ENCODE data around the gene MATN4. TPM values are rescaled to one million over a fixed set of nuclear protein-coding genes. Genes with fewer than 3 reads are reported as not detected.
A peak's percentile ranks its signal among the peaks of the same experiment; 100 is the strongest.

The MATN4 gene
- total RNA-seq, 1 donor from 2014 or later: not detected

DNA sequence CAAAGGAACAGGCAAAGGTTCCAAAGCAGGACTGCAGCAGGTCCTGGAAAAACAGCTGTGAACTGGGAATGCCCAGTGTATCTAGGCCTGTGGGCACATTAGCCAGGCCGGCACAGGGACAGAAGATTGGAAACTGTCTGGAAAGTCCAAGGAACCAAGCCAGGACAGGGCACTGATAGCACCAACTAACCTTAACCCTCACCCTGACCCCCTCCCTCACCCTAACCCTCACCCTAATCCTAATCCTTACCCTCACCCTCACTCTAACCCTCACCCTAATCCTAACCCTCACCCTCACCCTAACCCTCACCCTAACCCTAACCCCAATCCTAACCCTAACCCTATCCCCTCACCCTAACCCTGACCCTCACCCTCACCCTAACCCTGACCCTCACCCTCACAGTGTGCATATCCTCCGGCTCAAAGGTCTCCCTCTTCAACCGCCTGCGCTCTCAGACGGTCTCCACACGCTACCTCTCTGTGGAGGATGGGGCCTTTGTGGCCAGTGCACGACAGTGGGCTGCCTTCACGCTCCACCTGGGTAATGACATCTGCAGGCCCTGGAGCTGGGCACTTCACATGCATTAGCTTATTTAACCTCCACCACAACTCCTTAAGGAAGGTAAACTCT lies 5.1 kb upstream of the MATN4 start:
- DNase-seq (ENCODE audit: extremely low spot score in 2 of 2): no peak
- intact Hi-C loops (cut with DNase I): no loop called here
- Histone ChIP-seq H3K9me3 (no peaks in the 10 kb centered on the region), H3K4me3 (no peak overlapping the region), H3K27ac (no peak overlapping the region), H3K27me3 (no peaks in the 10 kb centered on the region), H3K4me1 (peaks cover 15% of the 10 kb centered on the region), H3K36me3 (no peaks in the 10 kb centered on the region)
- TF ChIP-seq POLR2AphosphoS5 (IDR thresholded peaks at IDR 0.05; ENCODE audit: insufficient read depth in 1 of 2, low read depth in 1 of 2) (no peak), CTCF (IDR thresholded peaks at IDR 0.05) (no peak), POLR2A (IDR thresholded peaks at IDR 0.05) (no peak)

DNA sequence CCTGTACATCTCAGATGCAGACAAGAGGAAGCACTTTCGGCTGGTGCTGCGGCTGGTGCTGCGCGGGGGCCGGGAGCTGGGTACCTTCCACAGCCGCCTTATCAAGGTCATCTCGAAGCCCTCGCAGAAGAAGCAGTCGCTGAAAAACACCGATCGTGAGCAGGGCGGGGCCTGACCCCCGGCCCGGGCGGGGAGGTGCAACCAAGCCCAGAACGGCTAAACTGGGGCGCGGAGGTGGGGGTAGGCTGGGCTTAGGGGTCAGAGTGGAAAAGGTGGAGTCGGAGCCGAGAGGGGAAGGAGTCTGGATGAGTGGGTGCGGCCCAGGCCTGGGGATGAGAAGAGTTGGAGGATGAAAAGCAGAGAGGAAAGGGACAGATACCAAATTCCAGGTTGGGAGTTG lies 4.1 kb upstream of the MATN4 start:
- Histone ChIP-seq H3K36me3 (no peaks in the 10 kb centered on the region), H3K4me3 (no peak overlapping the region), H3K4me1 (peaks cover 18% of the 10 kb centered on the region), H3K9me3 (no peaks in the 10 kb centered on the region), H3K27ac (no peak overlapping the region), H3K27me3 (no peaks in the 10 kb centered on the region)
- no peak for DNase-seq (ENCODE audit: extremely low spot score in 2 of 2)
- no peak for TF ChIP-seq POLR2AphosphoS5 (IDR thresholded peaks at IDR 0.05; ENCODE audit: insufficient read depth in 1 of 2, low read depth in 1 of 2)
- TF ChIP-seq CTCF (IDR thresholded peaks at IDR 0.05): no peak
- TF ChIP-seq POLR2A (IDR thresholded peaks at IDR 0.05): no peak
- intact Hi-C loops (cut with DNase I): no loop called here

DNA sequence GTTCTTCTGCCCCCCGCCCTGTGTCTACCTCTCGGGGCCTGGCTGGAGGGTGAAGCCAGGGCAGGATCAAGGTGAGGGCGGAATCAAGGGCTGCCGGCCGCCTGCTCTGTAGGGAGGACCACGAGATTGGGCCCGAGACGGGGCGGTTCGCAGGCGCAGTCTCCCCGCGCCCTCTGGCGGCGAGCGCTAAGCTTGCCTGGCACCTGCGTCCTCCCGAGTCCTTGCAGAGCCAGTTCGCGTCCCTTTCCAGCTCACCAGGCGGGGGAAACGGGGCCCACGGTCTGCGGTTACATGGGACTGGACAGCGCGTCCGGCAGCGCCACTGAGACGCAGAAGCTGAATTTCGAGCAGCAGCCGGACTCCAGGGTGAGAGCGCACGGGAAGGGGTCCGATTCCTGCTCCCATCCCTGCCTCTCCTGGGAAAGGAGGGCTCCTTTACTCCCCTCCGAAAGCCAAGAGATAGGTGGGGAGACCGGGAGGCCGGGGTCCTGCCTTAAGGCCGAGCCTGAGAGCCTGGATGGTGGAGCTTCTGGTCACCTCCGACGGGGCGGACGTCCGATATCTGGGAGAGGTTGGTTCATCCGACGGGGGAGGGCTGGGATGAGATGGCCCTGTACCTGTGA lies 3.6 kb upstream of the MATN4 start:
- TF ChIP-seq POLR2A (IDR thresholded peaks at IDR 0.05): no peak
- peak; percentile 49 to 65 (median 55) for TF ChIP-seq CTCF (IDR thresholded peaks at IDR 0.05)
- H3K27me3 ChIP-seq: no peaks in the 10 kb centered on the region
- intact Hi-C loops (cut with DNase I): no loop called here
- H3K27ac ChIP-seq: no peak overlapping the region
- peaks cover 18% of the 10 kb centered on the region for H3K4me1 ChIP-seq
- H3K36me3 ChIP-seq: no peaks in the 10 kb centered on the region
- no peaks in the 10 kb centered on the region for H3K9me3 ChIP-seq
- no peak for DNase-seq (ENCODE audit: extremely low spot score in 2 of 2)
- no peak overlapping the region for H3K4me3 ChIP-seq

DNA sequence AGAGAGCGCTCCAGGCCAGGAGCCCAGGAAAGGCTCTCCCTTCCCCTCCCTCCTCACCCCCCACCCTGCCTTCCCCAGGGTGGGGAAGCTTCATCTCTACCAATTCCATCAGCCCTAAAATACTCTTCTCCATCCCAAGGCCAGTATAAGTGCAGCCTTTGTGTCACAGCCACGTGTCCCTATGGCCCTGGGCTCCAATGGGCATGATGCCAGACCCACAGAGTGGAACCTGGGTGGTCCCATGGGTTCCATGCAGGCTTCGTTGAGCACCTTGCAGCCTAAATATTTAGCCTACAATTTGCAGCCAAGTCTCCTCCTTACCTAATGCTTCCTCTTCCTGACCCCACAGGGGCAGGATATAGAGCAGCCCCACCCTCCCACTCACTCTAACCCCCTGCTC lies 976 bp upstream of the MATN4 start:
- intact Hi-C loops (cut with DNase I): no loop called here
- no peaks in the 10 kb centered on the region for H3K36me3 ChIP-seq
- no peak overlapping the region for H3K4me3 ChIP-seq
- TF ChIP-seq POLR2AphosphoS5 (IDR thresholded peaks at IDR 0.05; ENCODE audit: insufficient read depth in 1 of 2, low read depth in 1 of 2): no peak
- no peaks in the 10 kb centered on the region for H3K9me3 ChIP-seq
- peaks cover 18% of the 10 kb centered on the region for H3K4me1 ChIP-seq
- no peaks in the 10 kb centered on the region for H3K27me3 ChIP-seq
- no peak overlapping the region for H3K27ac ChIP-seq
- DNase-seq (ENCODE audit: extremely low spot score in 2 of 2): no peak

DNA sequence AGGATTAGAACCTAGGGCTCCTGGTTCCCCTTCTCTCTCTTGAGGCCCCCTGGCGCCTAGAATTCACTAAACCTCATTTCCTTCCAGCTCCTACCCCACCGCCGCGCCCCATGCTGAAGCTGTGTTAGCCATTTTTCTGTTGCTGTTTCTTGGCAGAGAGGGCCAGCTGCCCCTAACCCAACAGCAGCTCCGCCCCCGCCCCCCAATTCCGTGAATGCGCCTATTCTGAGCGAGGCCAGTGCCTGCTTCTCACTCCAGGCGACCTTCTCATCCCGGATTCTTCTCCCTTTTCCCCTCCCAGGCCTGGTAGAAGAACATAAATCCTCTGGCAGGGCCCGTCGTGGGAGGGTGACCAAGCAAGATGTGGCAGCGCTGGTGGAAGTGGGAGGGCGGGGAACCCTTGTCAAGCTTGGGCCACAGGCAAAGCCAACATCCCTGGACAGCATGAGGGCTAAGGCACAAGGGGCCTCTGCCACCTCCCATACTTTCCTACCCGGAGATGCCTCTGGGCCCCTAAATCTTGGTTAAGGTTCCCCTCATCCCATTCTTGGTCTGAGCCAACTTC lies 941 bp downstream of the MATN4 start:
- H3K36me3 ChIP-seq: no peaks in the 10 kb centered on the region
- no peaks in the 10 kb centered on the region for H3K9me3 ChIP-seq
- H3K27me3 ChIP-seq: no peaks in the 10 kb centered on the region
- intact Hi-C loops (cut with DNase I): no loop called here
- peaks cover 18% of the 10 kb centered on the region for H3K4me1 ChIP-seq
- no peak overlapping the region for H3K27ac ChIP-seq
- DNase-seq (ENCODE audit: extremely low spot score in 2 of 2): no peak
- TF ChIP-seq POLR2A (IDR thresholded peaks at IDR 0.05) (no peak), POLR2AphosphoS5 (IDR thresholded peaks at IDR 0.05; ENCODE audit: insufficient read depth in 1 of 2, low read depth in 1 of 2) (no peak), CTCF (IDR thresholded peaks at IDR 0.05) (no peak)
- H3K4me3 ChIP-seq: no peak overlapping the region

Measured in vagina (tissue), 2 donors.